SK-N-DZ (cell line): Measurements from ENCODE around the gene SOS2.
"Not testable (repeated sequence)": the region's sequence is repeated elsewhere in the genome, so short reads cannot be mapped to it uniquely, and the experiment has no call there.

Experiments
- DNase-seq: peaks from one replicate; pipeline ENCODE4 v3.0.0-alpha.2; 2015; ENCODE audit warnings: low spot score
- small RNA-seq, 2 experiments: library from RNA; depleted of rRNA; stranded (forward); fragments of <200 nt; gene quantifications; one replicate each; pipeline ENCODE3, GENCODE V24; 2014

SOS2 gene

DNA sequence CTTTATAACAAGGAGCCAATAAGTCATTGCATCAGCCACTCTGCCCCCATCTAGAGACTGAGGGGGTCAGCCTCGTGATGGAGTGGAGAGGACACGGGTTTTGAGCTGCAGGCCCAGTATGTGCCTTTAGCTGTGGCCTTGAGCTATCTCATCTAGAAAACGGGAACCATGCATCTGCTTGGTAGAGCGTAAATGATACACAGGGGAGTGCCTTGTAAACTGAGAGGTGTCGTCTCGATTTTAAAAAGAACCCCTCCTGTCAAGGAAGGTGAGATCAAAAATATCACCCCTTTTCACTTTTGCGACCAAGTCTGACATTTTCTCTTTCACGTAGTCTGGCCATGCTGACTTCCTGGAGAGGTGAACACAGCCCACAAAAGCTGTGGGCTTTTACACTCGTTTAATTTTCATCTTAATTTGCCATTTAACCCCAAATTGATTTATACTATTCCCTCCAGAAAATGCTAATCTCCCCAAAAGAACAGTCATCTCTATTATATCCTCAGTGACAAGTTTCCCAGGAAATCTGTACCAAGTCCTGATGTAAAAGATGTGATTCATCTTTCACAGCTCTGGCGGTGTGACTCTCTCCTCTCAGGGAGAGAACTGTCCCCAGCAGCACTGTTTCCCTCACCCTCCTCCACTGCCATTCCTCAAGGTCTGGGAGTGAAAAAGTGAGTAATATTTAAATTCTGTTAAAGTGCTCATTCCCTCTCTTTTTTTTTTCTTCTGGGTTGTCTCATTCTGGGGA lies 145.6 kb downstream of the SOS2 start:
- DNase-seq = no peak

DNA sequence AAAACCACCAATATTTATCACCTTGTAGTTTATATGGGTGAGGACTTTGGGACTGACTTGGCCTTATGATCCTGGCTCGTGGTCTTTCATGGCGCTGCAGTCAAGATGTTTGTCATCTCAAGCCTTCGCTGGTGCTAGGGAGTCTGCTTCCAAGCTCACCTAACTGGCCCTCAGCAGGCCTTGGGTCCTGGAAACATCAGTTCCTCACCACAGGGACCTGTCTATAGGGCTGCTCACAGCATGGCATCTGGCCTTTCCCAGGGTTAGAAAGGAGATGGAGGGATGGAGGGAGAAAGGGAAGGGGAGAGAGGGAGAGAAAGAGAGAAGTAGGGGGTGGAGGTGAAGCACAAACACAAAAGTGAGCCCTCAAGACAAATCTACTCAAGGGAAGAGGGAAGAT lies 146.7 kb downstream of the SOS2 start:
- DNase-seq = no peak

DNA sequence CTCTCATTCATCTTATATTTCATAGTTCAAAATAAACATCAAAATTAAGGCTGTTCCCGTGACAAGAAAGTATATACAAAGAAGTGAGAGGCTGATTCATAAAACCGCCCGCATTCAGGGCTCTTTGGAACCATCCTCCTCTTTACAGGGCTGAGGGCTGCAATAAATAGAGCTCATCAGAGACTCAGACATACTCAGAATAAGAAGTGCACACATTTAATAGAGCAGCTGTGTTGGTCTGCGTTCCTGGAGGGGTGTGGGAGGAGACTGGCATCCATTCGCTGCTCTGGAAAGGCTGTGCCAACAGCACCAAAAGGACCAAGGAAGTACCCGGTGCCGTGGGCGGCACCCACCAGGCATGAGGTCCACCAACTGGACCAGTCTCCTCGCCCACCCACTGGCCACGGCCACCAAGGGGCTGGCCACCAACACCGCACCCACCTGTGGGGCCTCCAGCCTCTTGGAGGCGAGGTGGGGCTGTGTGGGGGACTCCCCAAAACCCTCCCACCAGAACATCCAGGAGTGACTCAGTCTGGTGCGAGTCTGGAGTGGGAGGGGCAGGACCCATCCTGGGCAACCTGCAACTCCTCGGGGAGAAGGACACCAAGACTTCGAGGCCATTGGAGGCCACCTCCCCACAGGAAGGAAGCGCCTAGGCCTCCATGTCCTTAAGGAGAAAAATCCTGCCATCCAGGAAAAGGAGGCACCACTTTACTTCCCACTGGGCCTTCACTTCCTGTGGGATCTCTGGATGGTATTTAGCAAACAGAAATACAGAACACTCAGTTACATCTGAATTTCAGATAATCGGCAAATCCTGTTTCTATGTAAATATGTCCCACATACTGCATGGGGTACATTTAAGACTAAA lies 147.7 kb downstream of the SOS2 start:
- DNase-seq = no peak

DNA sequence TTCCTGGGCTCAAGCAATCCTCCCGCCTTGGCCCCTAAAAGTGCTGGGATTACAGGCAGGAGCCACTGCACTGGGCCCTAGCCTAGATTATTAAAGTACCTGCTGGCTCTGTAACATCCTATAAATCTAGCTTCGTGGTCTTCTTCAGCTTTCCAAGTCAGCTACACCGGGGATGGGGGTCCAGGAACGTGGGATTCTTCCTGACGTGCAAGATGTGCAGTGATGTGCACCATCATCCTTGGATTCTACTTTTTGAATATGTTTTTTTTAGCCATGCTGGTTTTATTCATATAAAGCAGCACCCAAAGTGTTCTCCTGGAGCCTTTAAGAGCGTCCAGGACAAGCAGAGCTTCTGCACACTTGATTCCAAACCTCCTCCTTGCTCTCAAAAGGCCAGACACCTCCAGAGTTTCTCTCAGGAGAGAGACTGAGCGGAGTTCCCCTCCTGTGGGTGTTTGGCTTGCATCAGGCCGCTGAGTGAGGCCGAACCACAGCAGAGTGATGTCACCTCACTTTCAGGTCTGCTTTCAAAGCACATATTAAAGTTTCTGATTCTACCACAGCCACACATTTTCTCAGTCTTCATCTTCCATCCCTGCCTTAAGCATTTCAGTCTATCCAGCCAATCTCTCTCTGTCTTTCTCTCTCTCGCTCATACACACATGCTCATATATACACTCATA lies 148.5 kb downstream of the SOS2 start:
- no peak for DNase-seq

DNA sequence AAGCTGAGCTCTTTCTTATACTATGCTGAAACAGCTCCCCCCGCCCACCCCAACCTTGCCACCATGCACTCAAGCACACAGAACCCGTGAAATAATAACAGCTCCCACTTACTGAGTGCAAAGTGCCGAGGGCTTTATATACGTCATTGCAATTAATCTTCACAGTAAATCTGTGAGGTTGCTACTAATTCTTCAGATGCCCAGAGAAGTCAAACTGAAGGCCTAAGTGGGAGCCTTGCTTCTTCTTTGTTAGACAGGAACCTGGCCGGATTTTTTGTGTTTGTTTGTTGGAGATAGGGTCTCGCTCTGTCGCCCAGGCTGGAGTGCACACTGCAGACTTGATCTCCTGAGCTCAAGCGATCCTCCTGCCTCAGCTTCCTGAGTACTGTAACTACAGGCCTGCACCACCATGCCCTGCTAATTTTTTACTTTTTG lies 149.1 kb downstream of the SOS2 start:
- no peak for DNase-seq

DNA sequence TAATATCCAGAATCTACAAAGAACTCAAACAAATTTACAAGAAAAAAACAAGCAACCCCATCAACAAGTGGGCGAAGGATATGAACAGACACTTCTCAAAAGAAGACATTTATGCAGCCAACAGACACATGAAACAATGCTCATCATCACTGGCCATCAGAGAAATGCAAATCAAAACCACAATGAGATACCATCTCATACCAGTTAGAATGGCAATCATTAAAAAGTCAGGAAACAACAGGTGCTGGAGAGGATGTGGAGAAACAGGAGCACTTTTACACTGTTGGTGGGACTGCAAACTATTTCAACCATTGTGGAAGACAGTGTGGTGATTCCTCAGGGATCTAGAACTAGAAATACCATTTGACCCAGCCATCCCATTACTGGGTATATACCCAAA lies 152.3 kb downstream of the SOS2 start:
- DNase-seq = not testable (repeated sequence)

DNA sequence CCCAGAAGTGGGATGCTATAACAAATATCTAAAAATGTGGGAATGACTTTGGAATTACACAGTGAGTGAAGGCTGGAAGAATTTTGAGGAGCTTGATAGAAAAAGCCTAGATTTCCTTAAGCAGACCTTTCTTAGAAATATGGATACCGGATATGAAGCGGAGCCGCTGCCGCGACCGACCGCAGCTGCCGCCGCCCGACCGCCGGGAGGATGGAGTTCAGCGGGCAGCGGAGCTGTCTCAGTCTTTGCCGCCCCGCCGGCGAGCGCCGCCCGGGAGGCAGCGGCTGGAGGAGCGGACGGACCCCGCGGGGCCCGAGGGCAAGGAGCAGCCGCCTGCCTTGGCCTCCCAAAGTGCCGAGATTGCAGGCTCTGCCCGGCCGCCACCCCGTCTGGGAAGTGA lies 157.7 kb downstream of the SOS2 start:
- not testable (repeated sequence) for DNase-seq

DNA sequence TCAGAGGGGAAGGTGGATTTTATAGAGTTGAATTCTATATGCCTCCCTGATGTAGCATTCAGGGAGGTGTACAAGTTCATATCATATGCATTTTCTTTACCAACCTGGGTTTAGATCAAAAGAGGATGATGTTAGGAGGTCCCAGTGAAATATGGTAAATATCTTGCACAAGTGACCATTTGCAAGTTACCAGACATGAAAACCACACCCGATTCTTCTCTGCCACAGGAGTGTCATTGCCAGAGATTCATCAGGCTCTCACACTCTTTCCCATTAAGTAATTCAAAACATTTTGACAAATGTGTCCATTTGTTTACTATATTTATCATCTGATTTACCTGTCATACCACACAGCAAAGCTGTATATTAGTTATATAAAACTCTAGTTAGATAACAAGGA lies 159.0 kb downstream of the SOS2 start:
- no peak for DNase-seq

DNA sequence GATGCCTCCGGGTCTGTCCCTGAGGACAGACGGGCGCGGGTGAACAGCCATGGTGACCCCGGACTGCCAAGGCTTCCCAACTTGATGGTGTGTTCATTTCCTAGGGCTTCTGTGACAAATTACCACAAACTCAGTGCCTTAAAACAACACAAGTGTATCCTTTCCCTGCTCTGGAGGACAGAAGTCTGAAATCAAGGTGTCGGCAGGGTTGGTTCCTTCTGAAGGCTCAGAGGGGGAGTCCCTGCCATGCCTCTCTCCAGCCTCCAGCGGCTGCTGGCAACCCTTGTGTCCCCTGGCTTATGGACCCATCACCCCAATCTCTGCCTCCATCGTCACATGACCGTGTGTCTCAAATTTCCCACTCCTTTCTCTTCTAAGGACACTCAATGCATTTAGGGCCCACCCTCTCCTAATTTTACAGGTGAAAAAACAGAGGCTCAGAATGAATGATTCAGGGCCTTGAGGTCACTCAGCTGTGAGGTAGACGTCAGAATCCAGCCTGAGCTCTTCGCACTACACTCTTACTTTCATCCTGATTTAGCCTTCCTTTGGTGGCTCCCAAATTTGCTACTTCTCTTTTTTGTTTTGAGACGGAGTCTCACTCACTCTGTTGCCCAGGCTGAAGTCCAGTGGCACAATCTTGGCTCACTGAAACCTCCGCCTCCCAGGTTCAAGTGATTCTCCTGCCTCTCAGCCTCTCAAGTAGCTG lies 160.4 kb downstream of the SOS2 start:
- DNase-seq = no peak

DNA sequence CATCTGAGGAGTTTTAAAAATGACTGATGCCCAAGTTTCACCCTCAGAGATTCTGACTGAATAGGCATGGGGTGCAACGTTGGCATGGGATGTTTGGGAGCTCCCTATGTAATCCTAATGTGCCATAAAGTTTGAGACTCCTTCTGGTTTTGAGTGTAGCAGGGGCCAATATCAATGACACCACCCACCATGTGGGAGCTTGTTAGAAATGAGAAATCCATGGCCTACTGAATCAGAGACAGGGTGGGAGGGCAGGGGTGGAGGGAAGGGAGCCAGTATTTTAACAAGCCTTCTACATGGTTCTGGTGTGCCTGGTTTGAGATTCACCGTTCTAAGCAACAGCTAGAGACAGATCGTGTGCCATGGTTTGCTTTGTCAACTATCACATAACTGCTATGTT lies 161.1 kb downstream of the SOS2 start:
- no peak for DNase-seq

DNA sequence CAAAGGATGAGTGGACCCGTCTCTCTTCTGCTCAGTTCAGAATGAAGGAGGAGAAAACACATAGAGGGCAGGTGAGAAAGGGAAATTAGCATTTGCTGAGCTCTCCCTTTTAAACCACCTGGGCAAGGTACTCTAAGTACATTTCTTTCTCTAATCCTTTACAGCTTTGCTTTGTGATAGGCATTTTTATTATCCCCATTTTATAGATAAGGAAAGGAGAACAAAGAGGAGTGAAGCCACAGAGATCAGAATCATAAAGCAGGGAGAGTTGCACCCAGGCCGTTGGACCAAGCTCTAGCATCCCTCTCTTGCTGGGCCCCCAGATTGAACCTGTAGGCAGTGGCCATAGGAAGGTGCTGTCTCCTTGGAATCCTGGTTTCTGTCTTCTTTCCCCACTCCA lies 162.1 kb downstream of the SOS2 start:
- DNase-seq = no peak

DNA sequence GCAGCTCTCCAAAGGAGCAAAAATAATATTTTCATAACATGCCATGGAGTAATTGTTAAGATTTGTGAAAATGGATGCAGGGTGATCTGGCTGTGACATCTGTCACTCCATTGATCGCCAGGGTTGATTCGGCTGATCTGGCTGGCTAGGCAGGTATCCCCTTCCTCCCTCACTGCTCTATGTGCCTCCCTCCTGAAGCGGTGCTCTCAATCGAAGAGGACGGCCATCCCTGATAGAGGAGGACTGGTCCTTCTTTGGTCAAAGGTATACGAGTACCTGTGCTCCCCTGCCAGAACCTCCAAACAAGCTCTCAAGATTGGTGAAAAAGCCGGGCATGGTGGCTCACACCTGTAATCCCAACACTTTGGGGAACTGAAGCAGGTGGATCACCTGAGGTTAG lies 162.9 kb downstream of the SOS2 start:
- no peak for DNase-seq

DNA sequence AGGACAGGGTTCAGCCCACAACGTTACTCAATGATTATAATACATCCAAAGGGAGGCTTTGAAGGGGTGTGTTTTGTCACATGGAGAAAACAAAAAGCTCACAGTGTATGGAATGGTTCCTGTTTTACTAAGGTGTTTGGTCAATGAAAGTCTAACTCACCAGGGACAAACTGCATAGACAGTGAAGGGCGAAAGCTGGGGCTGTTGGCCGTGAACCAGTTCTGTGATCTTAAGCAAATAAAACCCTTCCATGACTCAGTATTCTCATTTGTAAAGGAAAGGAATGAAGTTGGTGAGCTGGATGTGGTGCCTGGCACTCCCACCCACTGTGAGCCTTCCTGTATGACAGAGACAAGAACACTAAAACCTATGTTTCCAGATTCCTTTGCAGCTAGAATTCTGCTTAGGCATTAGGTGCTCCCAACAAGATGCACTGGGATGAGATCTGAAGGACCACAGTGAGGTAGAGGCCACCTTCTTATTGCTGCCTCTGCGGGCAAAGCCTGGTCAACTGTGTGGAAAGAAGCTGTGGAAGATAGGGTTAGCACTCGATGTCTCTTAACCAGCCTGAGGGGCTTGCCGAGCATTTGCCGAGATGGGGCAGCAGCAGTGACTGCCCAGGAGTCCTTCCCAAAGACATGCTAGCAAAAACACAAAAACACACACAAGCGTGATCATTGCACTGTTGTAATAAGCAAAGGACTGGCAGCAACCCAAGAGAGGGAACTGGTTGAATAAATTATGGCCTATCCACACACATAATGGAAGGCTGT lies 163.5 kb downstream of the SOS2 start:
- no peak for DNase-seq

Small RNA genes lying within 50 kb of the gene (small RNA-seq; reads per million reads assigned to genes)
- gene RF00019 = 0 reads per million in 2 experiments
